SK-N-MC (cell line): ENCODE data around the gene KHNYN.
A peak's percentile ranks its signal among the peaks of the same experiment; 100 is the strongest.

Experiments used
- DNase-seq: peaks from one replicate; pipeline ENCODE4 v3.0.0-alpha.2; 2011; ENCODE audit warnings: low read depth, low spot score
- H3K27ac ChIP-seq: fragments of 200-600 bp; sonication (generic); 2 replicates; pipeline ENCODE4 v1.5.1; 2016; ENCODE audit warnings: mixed run types
- H3K36me3 ChIP-seq: fragments of 200-600 bp; sonication (generic); 2 replicates; pipeline ENCODE4 v1.6.1; 2017; ENCODE audit warnings: antibody characterized with exemption, low read length, mixed read lengths; ENCODE audit not compliant: insufficient read depth
- H3K4me3 ChIP-seq: fragments of 200-600 bp; sonication (generic); 2 replicates; pipeline ENCODE4 v1.5.1; 2016
- H3K9ac ChIP-seq: fragments of 200-600 bp; sonication (generic); 2 replicates; pipeline ENCODE4 v1.8.0; 2017; ENCODE audit warnings: mixed run types, mixed read lengths; ENCODE audit not compliant: insufficient read length
- H3K9me3 ChIP-seq: fragments of 200-600 bp; sonication (generic); 2 replicates; pipeline ENCODE4 v1.6.1; 2017; ENCODE audit warnings: low read depth, mild to moderate bottlenecking, antibody characterized with exemption, low read length, moderate library complexity, mixed read lengths
- EZH2 ChIP-seq: fragments of 200-600 bp; sonication (generic); IDR thresholded peaks from one replicate; pipeline ENCODE4 v1.6.1; 2017; ENCODE audit warnings: antibody characterized with exemption
- FOXP2 ChIP-seq: optimal IDR thresholded peaks from 2 replicates; pipeline ENCODE3; 2011; ENCODE audit warnings: mild to moderate bottlenecking, moderate library complexity; ENCODE audit not compliant: insufficient read depth; ENCODE audit errors: extremely low read length, control extremely low read depth
- POLR2AphosphoS5 ChIP-seq: IDR thresholded peaks from 2 replicates; pipeline ENCODE4 v1.6.1; 2012; ENCODE audit warnings: mild to moderate bottlenecking, low read depth, low read length, borderline replicate concordance

Gene KHNYN

DNA sequence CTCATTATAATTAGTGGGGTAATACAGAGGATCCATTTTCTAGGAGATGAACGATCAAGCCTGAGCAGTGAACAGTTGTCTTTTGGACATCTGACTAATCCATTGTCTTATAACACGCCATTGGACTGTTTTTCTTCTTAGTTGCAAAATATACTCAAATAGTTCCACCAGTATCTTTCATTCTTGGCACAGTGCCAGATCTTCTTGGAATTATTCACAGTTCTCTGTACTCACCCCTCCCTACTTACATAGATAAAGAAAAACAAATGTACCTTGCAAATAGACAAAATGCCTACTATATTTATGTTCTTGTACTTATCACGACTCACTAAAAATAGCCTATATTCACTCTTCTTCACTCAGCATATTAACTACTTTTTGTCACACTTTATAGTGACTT is 4.0 kb upstream of the KHNYN start:
- Histone ChIP-seq H3K4me3 (no peak overlapping the region), H3K9me3 (no peaks in the 10 kb centered on the region), H3K9ac (no peak overlapping the region), H3K36me3 (no peaks in the 10 kb centered on the region), H3K27ac (no peak overlapping the region)
- TF ChIP-seq EZH2 (no peak), FOXP2 (no peak), POLR2AphosphoS5 (no peak)
- DNase-seq = no peak

DNA sequence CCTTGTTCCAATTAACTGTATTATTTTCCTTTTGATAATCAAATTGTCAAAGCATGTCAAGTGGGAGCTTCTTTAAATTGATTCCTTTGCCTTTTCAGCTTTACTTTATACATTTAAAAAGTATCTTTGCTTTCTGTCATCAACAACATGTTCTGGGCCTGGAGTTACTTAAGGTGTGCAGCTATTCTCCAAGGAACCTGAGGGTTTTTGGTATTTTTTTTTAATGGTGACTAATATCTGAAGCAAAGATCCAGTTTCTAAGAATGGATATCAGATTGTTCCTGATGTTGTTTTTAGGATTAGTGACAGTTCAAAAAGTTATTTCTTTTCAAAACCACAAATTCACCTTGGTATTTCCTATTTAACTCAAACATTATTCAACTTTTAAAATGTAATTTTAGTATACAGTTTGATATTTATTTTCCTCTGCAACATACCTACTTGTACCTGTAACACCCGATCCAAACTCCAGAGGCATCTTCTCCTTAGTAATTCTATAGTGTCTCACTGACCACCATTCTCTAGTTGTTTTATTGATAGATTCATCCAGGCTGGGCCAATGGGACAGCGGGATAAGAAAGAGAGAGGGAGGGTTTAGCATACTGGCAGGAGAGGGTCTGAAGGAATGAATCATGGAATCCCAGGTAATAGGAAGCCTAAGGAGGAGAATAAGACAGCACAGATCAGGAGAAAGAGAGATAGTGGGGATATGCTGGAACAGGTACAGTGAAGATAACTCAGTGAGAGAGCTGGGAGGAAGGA is 3.4 kb upstream of the KHNYN start:
- TF ChIP-seq EZH2 = no peak
- no peak for TF ChIP-seq POLR2AphosphoS5
- TF ChIP-seq FOXP2 = no peak
- DNase-seq = no peak
- no peak overlapping the region for H3K27ac ChIP-seq
- H3K9me3 ChIP-seq = no peaks in the 10 kb centered on the region
- no peak overlapping the region for H3K4me3 ChIP-seq
- H3K9ac ChIP-seq = no peak overlapping the region
- no peaks in the 10 kb centered on the region for H3K36me3 ChIP-seq

DNA sequence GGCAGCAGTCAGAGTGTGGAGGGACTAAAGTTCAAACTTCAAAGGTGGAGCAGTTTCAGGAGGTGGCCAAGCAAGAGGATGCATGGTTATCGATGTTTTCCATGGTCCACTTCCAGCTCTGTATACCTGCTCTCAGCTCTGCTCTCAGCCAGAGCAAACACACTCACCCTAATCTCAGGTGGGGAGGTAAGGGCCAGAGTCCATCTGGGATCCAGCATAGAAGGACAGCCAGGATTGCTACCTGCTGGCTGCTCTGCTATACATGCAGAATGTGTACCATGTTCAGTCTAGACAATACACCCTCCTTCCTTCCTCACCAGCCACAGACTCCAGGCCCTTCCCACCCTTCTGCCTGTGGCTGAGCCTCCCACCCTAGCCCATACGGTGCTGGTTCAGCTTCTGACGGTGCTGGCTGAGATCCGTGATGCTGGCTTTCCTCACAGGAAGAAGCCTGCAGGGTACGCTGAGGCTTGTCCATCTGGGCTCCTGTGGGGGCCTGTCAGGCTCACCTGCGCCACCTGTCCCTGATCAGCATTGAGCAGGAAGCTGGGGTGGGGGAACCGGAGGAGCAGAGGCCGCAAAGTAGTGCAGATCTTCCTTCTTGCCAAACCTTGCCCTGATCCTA is 2.7 kb upstream of the KHNYN start:
- Histone ChIP-seq H3K27ac (no peak overlapping the region), H3K9ac (no peak overlapping the region), H3K9me3 (no peaks in the 10 kb centered on the region), H3K4me3 (no peak overlapping the region), H3K36me3 (no peaks in the 10 kb centered on the region)
- TF ChIP-seq POLR2AphosphoS5 (no peak), FOXP2 (no peak), EZH2 (no peak)
- DNase-seq = no peak

DNA sequence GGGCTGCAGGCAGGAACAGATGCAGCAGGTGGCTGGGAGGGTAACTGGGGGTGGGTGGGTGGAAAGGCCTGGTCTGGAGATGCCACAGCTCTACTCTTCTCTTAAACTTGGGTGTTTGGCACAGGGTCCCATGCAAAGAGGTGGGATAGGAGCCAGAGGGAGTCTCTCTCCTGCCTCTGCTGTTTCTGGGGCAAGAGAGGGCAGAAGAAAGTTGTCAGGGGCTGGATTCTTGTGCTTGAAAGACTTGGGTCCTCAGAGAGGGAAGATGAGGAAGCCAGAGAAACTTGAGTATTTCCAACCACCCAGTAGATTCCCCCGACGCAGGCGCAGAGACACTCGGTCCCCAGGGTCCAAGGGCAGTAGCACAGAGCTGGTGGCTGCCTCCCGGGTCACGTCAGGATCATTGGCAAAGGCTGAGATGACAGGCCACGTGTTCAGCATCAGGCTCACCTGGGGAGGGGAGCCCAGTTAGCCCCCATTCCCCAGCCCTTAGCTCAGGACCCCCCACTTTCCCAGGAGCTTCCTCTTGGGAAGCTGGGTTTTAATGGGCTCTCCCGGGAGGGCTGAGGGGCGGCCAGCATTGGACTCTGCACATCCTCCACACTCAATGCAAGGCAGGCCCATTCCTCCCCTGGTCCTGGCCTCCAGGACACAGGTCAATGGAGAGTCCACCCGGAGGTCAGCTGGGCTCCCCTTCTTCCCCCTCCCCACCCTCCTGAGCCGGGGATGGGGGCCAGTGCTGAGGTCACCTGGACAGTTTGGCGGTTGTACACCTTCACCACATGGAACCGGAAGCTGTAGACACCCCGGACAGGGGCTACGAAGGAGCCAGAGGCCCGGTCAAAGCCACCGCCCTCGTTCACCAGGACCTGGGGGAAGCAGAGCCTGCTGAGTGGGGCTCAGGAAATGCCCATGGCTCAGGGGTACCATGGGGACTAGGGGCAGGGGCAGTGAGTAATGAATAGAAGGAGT is 1.9 kb upstream of the KHNYN start:
- DNase-seq = no peak
- no peaks in the 10 kb centered on the region for H3K9me3 ChIP-seq
- peaks cover 1% of the 10 kb centered on the region; the same call in 1 of the 2 replicates for H3K36me3 ChIP-seq
- no peak overlapping the region for H3K9ac ChIP-seq
- TF ChIP-seq POLR2AphosphoS5 (no peak), FOXP2 (no peak), EZH2 (no peak)
- no peak overlapping the region for H3K4me3 ChIP-seq
- no peak overlapping the region for H3K27ac ChIP-seq

DNA sequence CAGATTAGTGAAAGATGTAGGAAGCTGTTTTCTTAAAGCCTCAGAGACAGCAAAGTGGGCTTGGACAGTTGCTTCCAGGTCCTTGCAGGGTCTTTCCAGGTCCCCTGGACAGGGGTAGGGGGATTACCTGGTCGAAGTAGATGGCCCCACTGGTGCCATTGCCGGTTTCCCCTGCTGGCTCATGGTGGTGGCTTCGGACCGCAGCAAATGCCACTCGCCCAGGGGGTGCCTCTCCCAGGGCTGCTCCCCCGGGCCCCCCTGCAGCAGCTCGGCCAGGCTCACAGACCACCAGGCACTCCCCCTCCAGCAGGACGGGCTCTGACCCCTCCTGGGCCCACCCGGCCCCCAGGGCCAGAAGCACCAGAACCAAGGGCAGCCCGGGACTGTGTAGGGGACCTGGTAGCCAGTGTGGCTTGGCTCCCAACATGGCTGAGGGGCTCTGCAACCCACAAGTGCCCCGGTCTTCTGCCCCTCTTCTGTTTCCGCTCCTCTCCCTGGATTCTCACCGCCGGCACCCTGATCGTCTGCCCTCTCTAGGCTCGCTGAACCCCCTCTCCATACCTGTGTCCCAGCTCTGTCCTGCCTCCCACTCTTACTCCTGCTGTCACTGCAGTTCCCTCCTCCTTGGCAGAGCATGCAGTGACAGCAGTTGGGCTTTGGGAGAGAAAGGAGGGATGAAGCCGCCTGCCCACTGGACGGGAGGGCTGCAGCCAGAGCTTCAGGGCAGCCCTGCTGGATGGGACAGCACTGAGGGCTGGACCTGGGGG is 943 bp upstream of the KHNYN start:
- Histone ChIP-seq H3K36me3 (peaks cover 4% of the 10 kb centered on the region; the same call in 1 of the 2 replicates), H3K4me3 (no peak overlapping the region), H3K27ac (no peak overlapping the region), H3K9me3 (no peaks in the 10 kb centered on the region), H3K9ac (peak overlapping the region; percentile 84)
- TF ChIP-seq FOXP2 = no peak
- TF ChIP-seq POLR2AphosphoS5 = no peak
- TF ChIP-seq EZH2 = no peak
- DNase-seq = no peak

DNA sequence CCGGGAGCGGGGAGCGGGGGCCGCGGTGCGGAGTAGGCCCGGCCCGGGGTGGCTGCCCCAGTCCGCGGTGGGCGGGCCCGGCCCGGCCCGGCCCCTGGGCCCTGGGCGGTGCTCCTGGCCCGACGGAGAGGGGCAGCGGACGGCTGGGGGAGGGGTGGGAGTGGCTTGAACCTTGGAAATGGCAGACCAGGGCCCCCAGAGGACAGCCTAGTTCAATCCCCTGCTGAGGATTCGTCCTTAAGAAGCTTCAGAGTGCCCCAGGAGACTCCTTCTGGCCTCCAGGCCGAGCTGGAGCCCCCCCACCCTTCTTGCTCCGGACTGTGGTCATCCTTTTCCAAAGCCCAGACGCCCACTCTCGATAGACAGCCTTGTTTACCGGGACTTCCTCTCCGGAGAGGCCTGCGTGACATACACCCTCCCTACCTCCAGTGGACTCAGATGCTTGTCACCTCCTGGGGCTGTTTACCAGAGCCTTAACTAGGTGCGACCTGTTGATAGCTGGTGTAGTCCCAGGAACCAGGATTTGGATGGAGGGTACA is 458 bp downstream of the KHNYN start:
- Histone ChIP-seq H3K27ac (no peak overlapping the region), H3K9ac (peak overlapping the region; percentile 84), H3K4me3 (peak overlapping the region; percentile 82), H3K36me3 (peaks cover 4% of the 10 kb centered on the region; the same call in 1 of the 2 replicates), H3K9me3 (no peaks in the 10 kb centered on the region)
- TF ChIP-seq FOXP2 (no peak), POLR2AphosphoS5 (no peak), EZH2 (no peak)
- no peak for DNase-seq
